MM.1S (cell line): Measurements from ENCODE around the gene ADARB1.

Experiments
- DNase-seq: peaks from one replicate; pipeline ENCODE4 v3.0.0-alpha.2; 2015
- H2AFZ ChIP-seq: fragments of 300-600 bp; sonication (generic); 2 replicates; pipeline ENCODE4 v1.6.0; 2016; ENCODE audit warnings: antibody characterized with exemption, low read length
- H3F3A ChIP-seq: fragments of 300-600 bp; sonication (generic); 2 replicates; pipeline ENCODE4 v1.6.1; 2016; ENCODE audit warnings: mild to moderate bottlenecking, antibody characterized with exemption, low read length, moderate library complexity, mixed read lengths; ENCODE audit not compliant: insufficient read depth
- H3K27ac ChIP-seq: fragments of 300-600 bp; sonication (generic); 2 replicates; pipeline ENCODE4 v1.5.1; 2016; ENCODE audit warnings: mild to moderate bottlenecking, low read length
- H3K27me3 ChIP-seq: fragments of 300-600 bp; sonication (generic); replicated peaks from 2 replicates; pipeline ENCODE4 v1.6.0; 2016; ENCODE audit warnings: low read length; ENCODE audit not compliant: insufficient read depth
- H3K36me3 ChIP-seq: fragments of 300-600 bp; sonication (generic); replicated peaks from 2 replicates; pipeline ENCODE4 v1.6.1; 2016; ENCODE audit warnings: mild to moderate bottlenecking, low read length, mixed read lengths; ENCODE audit not compliant: insufficient read depth
- H3K4me1 ChIP-seq: fragments of 300-600 bp; sonication (generic); 2 replicates; pipeline ENCODE4 v1.6.1; 2016; ENCODE audit warnings: low read length, mixed read lengths
- H3K4me2 ChIP-seq: fragments of 300-600 bp; sonication (generic); 2 replicates; pipeline ENCODE4 v1.6.0; 2016; ENCODE audit warnings: low read depth, low read length
- H3K4me3 ChIP-seq: fragments of 300-600 bp; sonication (generic); 2 replicates; pipeline ENCODE4 v1.5.1; 2016; ENCODE audit warnings: low read length, mixed read lengths
- H3K79me2 ChIP-seq: fragments of 300-600 bp; sonication (generic); 2 replicates; pipeline ENCODE4 v1.6.1; 2016; ENCODE audit warnings: mixed run types, low read length, mixed read lengths
- H3K9ac ChIP-seq: fragments of 300-600 bp; sonication (generic); 2 replicates; pipeline ENCODE4 v1.6.1; 2016; ENCODE audit warnings: low read length, mixed read lengths
- H3K9me2 ChIP-seq: fragments of 300-600 bp; sonication (generic); replicated peaks from 2 replicates; pipeline ENCODE4 v1.6.1; 2016; ENCODE audit warnings: mild to moderate bottlenecking, low read length, mixed read lengths; ENCODE audit not compliant: insufficient read depth
- H3K9me3 ChIP-seq: fragments of 300-600 bp; sonication (generic); replicated peaks from 2 replicates; pipeline ENCODE4 v1.6.1; 2016; ENCODE audit warnings: mild to moderate bottlenecking, low read length, mixed read lengths; ENCODE audit not compliant: insufficient read depth
- H4K20me1 ChIP-seq: fragments of 300-600 bp; sonication (generic); 2 replicates; pipeline ENCODE4 v1.6.1; 2016; ENCODE audit warnings: mild to moderate bottlenecking, low read length, moderate library complexity, mixed read lengths; ENCODE audit not compliant: insufficient read depth
- CTCF ChIP-seq: fragments of 300-600 bp; sonication (generic); IDR thresholded peaks from 2 replicates; pipeline ENCODE4 v1.5.1; 2016; ENCODE audit warnings: antibody characterized with exemption, low read length, mixed read lengths
- EZH2 ChIP-seq: fragments of 300-600 bp; sonication (generic); optimal IDR thresholded peaks from 2 replicates; pipeline ENCODE3; 2017; ENCODE audit warnings: low read depth, mild to moderate bottlenecking, antibody characterized with exemption, low read length, mixed read lengths
- EZH2phosphoT487 ChIP-seq: fragments of 300-600 bp; sonication (generic); IDR thresholded peaks from 2 replicates; pipeline ENCODE4 v1.6.1; 2018; ENCODE audit warnings: antibody characterized with exemption, low read length

ADARB1 gene

GRCh38 chr21:45051580-45052434 lies 22.6 kb upstream of the ADARB1 start:
- Histone ChIP-seq H3K27me3 (peaks cover 95% of the 10 kb centered on the region), H3K9me2 (no peaks in the 10 kb centered on the region), H4K20me1 (no peaks in the 10 kb centered on the region), H3K4me3 (no peak overlapping the region), H2AFZ (no peak overlapping the region), H3K4me1 (no peaks in the 10 kb centered on the region), H3F3A (no peaks in the 10 kb centered on the region), H3K27ac (no peak overlapping the region), H3K9ac (no peak overlapping the region), H3K36me3 (no peaks in the 10 kb centered on the region), H3K79me2 (no peaks in the 10 kb centered on the region), H3K9me3 (no peaks in the 10 kb centered on the region), H3K4me2 (no peak overlapping the region)
- no peak for DNase-seq
- TF ChIP-seq EZH2phosphoT487 (no peak), CTCF (no peak), EZH2 (no peak)

DNA sequence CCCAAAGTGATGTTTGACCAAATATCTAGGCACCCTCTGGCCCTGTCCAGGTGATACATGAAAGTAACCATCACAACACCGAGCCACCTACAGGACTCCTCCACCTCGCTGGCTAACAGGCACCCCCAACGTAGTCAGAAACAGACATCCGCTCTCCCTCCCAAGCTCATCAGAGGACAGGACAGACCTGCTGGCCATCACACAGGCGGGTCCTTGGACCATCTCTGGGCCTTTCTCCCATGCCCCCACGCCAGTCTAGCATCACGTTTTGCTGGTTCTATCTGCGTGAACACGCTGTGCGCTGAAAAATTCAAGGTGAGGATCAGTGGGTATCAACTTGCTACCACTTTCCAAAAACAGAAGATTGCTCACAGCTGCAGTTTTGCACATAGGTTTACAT lies 21.4 kb upstream of the ADARB1 start:
- H3K36me3 ChIP-seq: no peaks in the 10 kb centered on the region
- DNase-seq: no peak
- H3F3A ChIP-seq: no peaks in the 10 kb centered on the region
- H3K9ac ChIP-seq: no peak overlapping the region
- H3K9me2 ChIP-seq: no peaks in the 10 kb centered on the region
- no peak overlapping the region for H3K27ac ChIP-seq
- no peak overlapping the region for H3K4me2 ChIP-seq
- no peak overlapping the region for H2AFZ ChIP-seq
- H3K79me2 ChIP-seq: no peaks in the 10 kb centered on the region
- H3K27me3 ChIP-seq: peaks cover 95% of the 10 kb centered on the region
- H3K4me1 ChIP-seq: no peaks in the 10 kb centered on the region
- TF ChIP-seq CTCF (no peak), EZH2 (no peak), EZH2phosphoT487 (no peak)
- H3K9me3 ChIP-seq: no peaks in the 10 kb centered on the region
- H4K20me1 ChIP-seq: no peaks in the 10 kb centered on the region
- no peak overlapping the region for H3K4me3 ChIP-seq

GRCh38 chr21:45053561-45054226 lies 20.7 kb upstream of the ADARB1 start:
- no peak overlapping the region for H3K27ac ChIP-seq

More at GRCh38 chr21:45053561-45054226, 20.7 kb upstream of the ADARB1 start:
- H3K79me2 ChIP-seq: no peaks in the 10 kb centered on the region
- no peaks in the 10 kb centered on the region for H3K36me3 ChIP-seq
- H3K9ac ChIP-seq: no peak overlapping the region
- no peak for DNase-seq
- H2AFZ ChIP-seq: no peak overlapping the region
- H3K4me1 ChIP-seq: no peaks in the 10 kb centered on the region
- H3K9me2 ChIP-seq: no peaks in the 10 kb centered on the region
- TF ChIP-seq EZH2phosphoT487 (no peak), CTCF (no peak), EZH2 (no peak)
- no peak overlapping the region for H3K4me2 ChIP-seq
- no peaks in the 10 kb centered on the region for H3K9me3 ChIP-seq
- no peaks in the 10 kb centered on the region for H4K20me1 ChIP-seq
- no peak overlapping the region for H3K4me3 ChIP-seq
- peaks cover 89% of the 10 kb centered on the region for H3K27me3 ChIP-seq
- H3F3A ChIP-seq: no peaks in the 10 kb centered on the region
